GM12892 (cell line): ENCODE measurements around the gene CCDC167.

Experiments used
- POLR2A ChIP-seq: IDR thresholded peaks from 2 replicates; pipeline ENCODE4 v1.6.1; 2011; ENCODE audit warnings: low read depth, low read length, control low read depth
- POLR2AphosphoS5 ChIP-seq: IDR thresholded peaks from 2 replicates; pipeline ENCODE4 v1.6.1; 2011; ENCODE audit warnings: low read depth, low read length, control low read depth
- TAF1 ChIP-seq: IDR thresholded peaks from 2 replicates; pipeline ENCODE4 v1.6.1; 2011; ENCODE audit warnings: low read depth, mild to moderate bottlenecking, control low read depth, low read length, borderline replicate concordance

GRCh38 chr6:37442416-37443215, 57.1 kb downstream of the CCDC167 start:
- no peak for TF ChIP-seq POLR2AphosphoS5
- no peak for TF ChIP-seq POLR2A
- TF ChIP-seq TAF1, result no peak
